ENCODE results near the gene KIT.

DNA sequence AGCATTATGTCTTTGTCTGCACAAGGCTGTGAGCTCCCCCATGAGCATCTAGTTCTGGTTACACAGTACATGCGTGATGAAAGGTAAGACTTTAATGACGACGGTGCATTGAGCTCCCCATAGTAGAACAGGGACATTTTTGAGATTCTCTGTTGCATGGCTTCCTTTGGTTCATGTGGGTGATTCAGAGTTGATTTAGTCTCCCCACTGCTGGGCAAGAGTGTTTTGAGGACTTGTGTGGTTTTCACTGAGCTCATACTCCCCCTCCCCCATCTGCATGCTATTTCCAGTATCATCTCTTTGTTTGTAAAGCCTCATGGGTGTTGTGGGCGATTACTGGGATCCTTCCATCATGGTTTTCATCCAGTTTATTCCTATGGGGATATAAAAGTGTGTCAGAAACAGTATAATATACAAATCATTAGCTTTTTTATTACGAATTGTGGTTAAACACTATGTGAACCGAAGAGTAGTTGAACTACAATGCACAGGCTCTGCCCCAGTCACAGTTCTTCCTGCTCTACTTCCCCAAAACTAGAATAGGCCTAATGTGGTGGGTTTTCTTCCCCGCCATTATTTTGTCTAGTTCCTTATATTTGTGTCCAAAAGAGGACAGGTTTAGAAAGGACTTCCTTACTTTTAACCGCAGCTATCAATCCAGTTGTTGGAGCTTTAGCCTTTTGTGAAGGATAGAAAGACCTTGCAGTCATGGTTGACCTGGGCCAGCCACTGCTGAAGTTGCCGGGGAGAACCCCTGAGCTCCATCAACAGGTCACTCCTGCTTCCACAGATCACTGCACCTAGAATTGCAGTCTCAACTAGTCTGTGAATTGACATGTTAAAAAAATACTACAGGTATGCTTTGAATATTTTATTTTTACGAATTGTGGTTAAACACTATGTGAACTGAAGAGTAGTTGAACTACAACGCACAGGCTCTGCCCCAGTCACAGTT is 30.4 kb downstream of the KIT start:
- TF ChIP-seq POLR2A (IDR thresholded peaks at IDR 0.05; ENCODE audit: low read depth, low read length) (no peak), RFX5 (IDR thresholded peaks at IDR 0.05; ENCODE audit: low read depth, low read length) (no peak), CEBPB (IDR thresholded peaks at IDR 0.05; ENCODE audit: low read depth, low read length) (no peak), RCOR1 (IDR thresholded peaks at IDR 0.05; ENCODE audit: insufficient replicate concordance, low read length) (no peak)
- TF ChIP-seq, protein P1, sequence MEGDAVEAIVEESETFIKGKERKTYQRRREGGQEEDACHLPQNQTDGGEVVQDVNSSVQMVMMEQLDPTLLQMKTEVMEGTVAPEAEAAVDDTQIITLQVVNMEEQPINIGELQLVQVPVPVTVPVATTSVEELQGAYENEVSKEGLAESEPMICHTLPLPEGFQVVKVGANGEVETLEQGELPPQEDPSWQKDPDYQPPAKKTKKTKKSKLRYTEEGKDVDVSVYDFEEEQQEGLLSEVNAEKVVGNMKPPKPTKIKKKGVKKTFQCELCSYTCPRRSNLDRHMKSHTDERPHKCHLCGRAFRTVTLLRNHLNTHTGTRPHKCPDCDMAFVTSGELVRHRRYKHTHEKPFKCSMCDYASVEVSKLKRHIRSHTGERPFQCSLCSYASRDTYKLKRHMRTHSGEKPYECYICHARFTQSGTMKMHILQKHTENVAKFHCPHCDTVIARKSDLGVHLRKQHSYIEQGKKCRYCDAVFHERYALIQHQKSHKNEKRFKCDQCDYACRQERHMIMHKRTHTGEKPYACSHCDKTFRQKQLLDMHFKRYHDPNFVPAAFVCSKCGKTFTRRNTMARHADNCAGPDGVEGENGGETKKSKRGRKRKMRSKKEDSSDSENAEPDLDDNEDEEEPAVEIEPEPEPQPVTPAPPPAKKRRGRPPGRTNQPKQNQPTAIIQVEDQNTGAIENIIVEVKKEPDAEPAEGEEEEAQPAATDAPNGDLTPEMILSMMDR (conservative IDR thresholded peaks at IDR 0.05; ENCODE audit: low read depth, low read length): no peak
- TF ChIP-seq, protein P2, sequence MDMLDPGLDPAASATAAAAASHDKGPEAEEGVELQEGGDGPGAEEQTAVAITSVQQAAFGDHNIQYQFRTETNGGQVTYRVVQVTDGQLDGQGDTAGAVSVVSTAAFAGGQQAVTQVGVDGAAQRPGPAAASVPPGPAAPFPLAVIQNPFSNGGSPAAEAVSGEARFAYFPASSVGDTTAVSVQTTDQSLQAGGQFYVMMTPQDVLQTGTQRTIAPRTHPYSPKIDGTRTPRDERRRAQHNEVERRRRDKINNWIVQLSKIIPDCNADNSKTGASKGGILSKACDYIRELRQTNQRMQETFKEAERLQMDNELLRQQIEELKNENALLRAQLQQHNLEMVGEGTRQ (IDR thresholded peaks at IDR 0.05; ENCODE audit: low read depth, low read length): no peak

All from IMR-90 (cell line).